ENCODE results near the gene COL4A1.

Gene COL4A1

GRCh38 chr13:110294622-110295021 is 12.3 kb downstream of the COL4A1 start:
- DNase-seq (ENCODE audit: extremely low read depth in 1 of 2, low read depth in 1 of 2): no peak

GRCh38 chr13:110294146-110294545 is 12.8 kb downstream of the COL4A1 start:
- DNase-seq (ENCODE audit: extremely low read depth in 1 of 2, low read depth in 1 of 2): no peak

- no peak for DNase-seq (ENCODE audit: extremely low read depth in 1 of 2, low read depth in 1 of 2)
Measured at GRCh38 chr13:110293649-110294048, 13.3 kb downstream of the COL4A1 start.

GRCh38 chr13:110293037-110293436 is 13.9 kb downstream of the COL4A1 start:
- no peak for DNase-seq (ENCODE audit: extremely low read depth in 1 of 2, low read depth in 1 of 2)

- DNase-seq (ENCODE audit: extremely low read depth in 1 of 2, low read depth in 1 of 2): no peak
Measured at GRCh38 chr13:110291286-110291685, 15.7 kb downstream of the COL4A1 start.

- DNase-seq (ENCODE audit: extremely low read depth in 1 of 2, low read depth in 1 of 2): no peak
Measured at GRCh38 chr13:110290826-110291225, 16.1 kb downstream of the COL4A1 start.

GRCh38 chr13:110290153-110290552 is 16.8 kb downstream of the COL4A1 start:
- DNase-seq (ENCODE audit: extremely low read depth in 1 of 2, low read depth in 1 of 2): no peak

- no peak for DNase-seq (ENCODE audit: extremely low read depth in 1 of 2, low read depth in 1 of 2)
Measured at GRCh38 chr13:110289661-110290060, 17.3 kb downstream of the COL4A1 start.

GRCh38 chr13:110289174-110289573 is 17.8 kb downstream of the COL4A1 start:
- no peak for DNase-seq (ENCODE audit: extremely low read depth in 1 of 2, low read depth in 1 of 2)

GRCh38 chr13:110286833-110287819 is 19.8 kb downstream of the COL4A1 start:
- DNase-seq (ENCODE audit: extremely low read depth in 1 of 2, low read depth in 1 of 2): no peak

GRCh38 chr13:110285991-110286832 is 20.7 kb downstream of the COL4A1 start:
- no peak for DNase-seq (ENCODE audit: extremely low read depth in 1 of 2, low read depth in 1 of 2)

GRCh38 chr13:110284779-110285484 is 22.0 kb downstream of the COL4A1 start:
- no peak for DNase-seq (ENCODE audit: extremely low read depth in 1 of 2, low read depth in 1 of 2)

- DNase-seq (ENCODE audit: extremely low read depth in 1 of 2, low read depth in 1 of 2): no peak
Measured at GRCh38 chr13:110283736-110284517, 23.0 kb downstream of the COL4A1 start.

GRCh38 chr13:110282316-110282841 is 24.6 kb downstream of the COL4A1 start:
- DNase-seq (ENCODE audit: extremely low read depth in 1 of 2, low read depth in 1 of 2): no peak

GRCh38 chr13:110281736-110282135 is 25.2 kb downstream of the COL4A1 start:
- DNase-seq (ENCODE audit: extremely low read depth in 1 of 2, low read depth in 1 of 2): no peak

- no peak for DNase-seq (ENCODE audit: extremely low read depth in 1 of 2, low read depth in 1 of 2)
Measured at GRCh38 chr13:110280985-110281688, 25.8 kb downstream of the COL4A1 start.

- DNase-seq (ENCODE audit: extremely low read depth in 1 of 2, low read depth in 1 of 2): no peak
Measured at GRCh38 chr13:110280231-110280813, 26.6 kb downstream of the COL4A1 start.

GRCh38 chr13:110279684-110280083 is 27.3 kb downstream of the COL4A1 start:
- no peak for DNase-seq (ENCODE audit: extremely low read depth in 1 of 2, low read depth in 1 of 2)

- no peak for DNase-seq (ENCODE audit: extremely low read depth in 1 of 2, low read depth in 1 of 2)
Measured at GRCh38 chr13:110278859-110279258, 28.1 kb downstream of the COL4A1 start.

All from stimulated activated CD8-positive, alpha-beta memory T cell treated with anti-CD3 and anti-CD28 coated beads, Interleukin-7, amount 100 ng/mL, for 48 hours (primary cell).